Hepatocyte (in vitro differentiated cells): ENCODE results near the gene PTGR1. TPM values are rescaled to one million over a fixed set of nuclear protein-coding genes. Genes with fewer than 3 reads are reported as not detected.
A peak's percentile ranks its signal among the peaks of the same experiment; 100 is the strongest.

Source experiments
- DNase-seq: peaks from one replicate; pipeline ENCODE4 v3.0.0-alpha.2; 2016; ENCODE audit warnings: low spot score
- H2AFZ ChIP-seq: fragments of 200-600 bp; sonication (generic); 2 replicates; pipeline ENCODE4 v1.6.0; 2016; ENCODE audit warnings: antibody characterized with exemption, mild to moderate bottlenecking
- H3K27ac ChIP-seq: fragments of 200-600 bp; sonication (generic); 2 replicates; pipeline ENCODE4 v1.5.1; 2016; ENCODE audit warnings: mild to moderate bottlenecking
- H3K27me3 ChIP-seq: fragments of 200-600 bp; sonication (generic); 2 replicates; pipeline ENCODE4 v1.6.1; 2016
- H3K36me3 ChIP-seq: fragments of 200-600 bp; sonication (generic); replicated peaks from 2 replicates; pipeline ENCODE4 v1.5.1; 2016; ENCODE audit warnings: low read depth; ENCODE audit not compliant: insufficient read depth
- H3K4me1 ChIP-seq: fragments of 200-600 bp; sonication (generic); 2 replicates; pipeline ENCODE4 v1.5.1; 2016; ENCODE audit warnings: mild to moderate bottlenecking, moderate library complexity; ENCODE audit not compliant: insufficient read depth
- H3K4me2 ChIP-seq: fragments of 200-600 bp; sonication (generic); 2 replicates; pipeline ENCODE4 v1.6.0; 2016
- H3K4me3 ChIP-seq: fragments of 200-600 bp; sonication (generic); 2 replicates; pipeline ENCODE4 v1.5.1; 2016; ENCODE audit warnings: mild to moderate bottlenecking
- H3K79me2 ChIP-seq: fragments of 200-600 bp; sonication (generic); 2 replicates; pipeline ENCODE4 v1.6.0; 2017; ENCODE audit warnings: mild to moderate bottlenecking
- H3K9me2 ChIP-seq: fragments of 200-600 bp; sonication (generic); replicated peaks from 2 replicates; pipeline ENCODE4 v1.6.0; 2017; ENCODE audit warnings: mild to moderate bottlenecking; ENCODE audit not compliant: insufficient read depth
- H3K9me3 ChIP-seq: fragments of 200-600 bp; sonication (generic); 2 replicates; pipeline ENCODE4 v1.5.1; 2016; ENCODE audit warnings: low read depth, mild to moderate bottlenecking
- H4K20me1 ChIP-seq: fragments of 200-600 bp; sonication (generic); 2 replicates; pipeline ENCODE4 v1.6.0; 2016; ENCODE audit warnings: mild to moderate bottlenecking; ENCODE audit not compliant: insufficient read depth, poor library complexity, severe bottlenecking
- EZH2 ChIP-seq: fragments of 200-600 bp; sonication (generic); IDR thresholded peaks from 2 replicates; pipeline ENCODE4 v1.6.1; 2016; ENCODE audit warnings: antibody characterized with exemption, mild to moderate bottlenecking, borderline replicate concordance
- EZH2phosphoT487 ChIP-seq: fragments of 200-600 bp; sonication (generic); IDR thresholded peaks from one replicate; pipeline ENCODE4 v1.6.1; 2018; ENCODE audit warnings: antibody characterized with exemption, mild to moderate bottlenecking, low read depth, moderate library complexity; ENCODE audit not compliant: unreplicated experiment, severe bottlenecking
- WGBS: methylation state at CpG from one replicate; pipeline ENCODE4 v1.1.6; 2016; ENCODE audit warnings: low lambda C conversion rate; ENCODE audit errors: missing lambda C conversion rate; 5-methylcytosine and 5-hydroxymethylcytosine counted together
- polyA plus RNA-seq: library from polyadenylated mRNA; unstranded; fragments of >200 nt; fragmentation: Nextera tagmentation; extraction: Ambion mirVana; gene quantifications from 2 replicates; pipeline ENCODE4 v1.2.1, GENCODE V29; 2016
- total RNA-seq: library from RNA; depleted of rRNA; stranded (reverse); fragments of >200 nt; gene quantifications from 2 replicates; pipeline ENCODE4 v1.2.3, GENCODE V29; 2014
- TF ChIP-seq, protein P1 (sequence below): fragments of 200-600 bp; sonication (generic); IDR thresholded peaks from 2 replicates; pipeline ENCODE4 v1.5.1; 2016; ENCODE audit warnings: antibody characterized with exemption, mild to moderate bottlenecking; ENCODE audit not compliant: poor library complexity

PTGR1 gene
- total and polyA plus RNA-seq, 2 experiments from 2014 or later: 266 to 290 TPM

- H3K36me3 ChIP-seq: no peaks in the 10 kb centered on the region
- no peaks in the 10 kb centered on the region for H3K9me2 ChIP-seq
- H4K20me1 ChIP-seq: peaks cover 11% of the 10 kb centered on the region
- peaks cover 39% of the 10 kb centered on the region for H3K79me2 ChIP-seq
- H3K27ac ChIP-seq: peak overlapping the region; percentile 38
- H3K4me3 ChIP-seq: peak overlapping the region; percentile 40
- H3K4me2 ChIP-seq: peak overlapping the region; percentile 82
- peaks cover 45% of the 10 kb centered on the region for H3K4me1 ChIP-seq
- TF ChIP-seq EZH2phosphoT487 (no peak), EZH2 (no peak)
- TF ChIP-seq, protein P1, sequence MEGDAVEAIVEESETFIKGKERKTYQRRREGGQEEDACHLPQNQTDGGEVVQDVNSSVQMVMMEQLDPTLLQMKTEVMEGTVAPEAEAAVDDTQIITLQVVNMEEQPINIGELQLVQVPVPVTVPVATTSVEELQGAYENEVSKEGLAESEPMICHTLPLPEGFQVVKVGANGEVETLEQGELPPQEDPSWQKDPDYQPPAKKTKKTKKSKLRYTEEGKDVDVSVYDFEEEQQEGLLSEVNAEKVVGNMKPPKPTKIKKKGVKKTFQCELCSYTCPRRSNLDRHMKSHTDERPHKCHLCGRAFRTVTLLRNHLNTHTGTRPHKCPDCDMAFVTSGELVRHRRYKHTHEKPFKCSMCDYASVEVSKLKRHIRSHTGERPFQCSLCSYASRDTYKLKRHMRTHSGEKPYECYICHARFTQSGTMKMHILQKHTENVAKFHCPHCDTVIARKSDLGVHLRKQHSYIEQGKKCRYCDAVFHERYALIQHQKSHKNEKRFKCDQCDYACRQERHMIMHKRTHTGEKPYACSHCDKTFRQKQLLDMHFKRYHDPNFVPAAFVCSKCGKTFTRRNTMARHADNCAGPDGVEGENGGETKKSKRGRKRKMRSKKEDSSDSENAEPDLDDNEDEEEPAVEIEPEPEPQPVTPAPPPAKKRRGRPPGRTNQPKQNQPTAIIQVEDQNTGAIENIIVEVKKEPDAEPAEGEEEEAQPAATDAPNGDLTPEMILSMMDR: no peak
- WGBS: 10% methylated on average over 17 of the region's 17 CpGs
- peak overlapping the region; percentile 88 for H2AFZ ChIP-seq
- DNase-seq: no peak
- no peaks in the 10 kb centered on the region for H3K9me3 ChIP-seq
- no peaks in the 10 kb centered on the region for H3K27me3 ChIP-seq
Observed at GRCh38 chr9:111630182-111630963, 30.9 kb upstream of the PTGR1 start.

DNA sequence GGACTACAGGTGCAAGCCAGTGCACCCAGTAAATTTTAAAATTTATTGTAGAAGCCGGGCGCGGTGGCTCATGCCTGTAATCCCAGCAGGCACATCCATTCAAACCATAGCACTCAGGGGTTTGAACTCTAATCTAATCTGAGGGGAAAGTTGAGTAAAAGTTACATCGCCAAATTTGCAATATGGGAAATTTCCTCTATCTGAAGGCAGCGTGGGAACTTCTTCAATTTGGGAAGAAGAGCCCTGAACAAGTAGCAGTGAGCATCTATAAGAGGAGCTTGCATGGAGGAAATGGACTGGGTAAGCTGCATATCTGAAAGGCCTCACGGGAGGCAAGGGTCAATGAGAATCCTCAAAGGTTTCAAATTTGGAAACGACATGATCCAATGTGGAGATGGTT, 29.0 kb upstream of the PTGR1 start:
- TF ChIP-seq, protein P1: no peak
- TF ChIP-seq EZH2phosphoT487: no peak
- TF ChIP-seq EZH2: no peak
- peaks cover 20% of the 10 kb centered on the region for H3K79me2 ChIP-seq
- H3K4me1 ChIP-seq: peaks cover 26% of the 10 kb centered on the region
- no peak overlapping the region for H2AFZ ChIP-seq
- H4K20me1 ChIP-seq: peaks cover 9% of the 10 kb centered on the region
- no peak overlapping the region for H3K27ac ChIP-seq
- no peak for DNase-seq
- WGBS: 93% methylated on average over 7 of the region's 7 CpGs
- no peaks in the 10 kb centered on the region for H3K27me3 ChIP-seq
- no peak overlapping the region for H3K4me2 ChIP-seq
- no peaks in the 10 kb centered on the region for H3K9me2 ChIP-seq
- no peaks in the 10 kb centered on the region for H3K36me3 ChIP-seq
- no peak overlapping the region for H3K4me3 ChIP-seq
- no peaks in the 10 kb centered on the region for H3K9me3 ChIP-seq

DNA sequence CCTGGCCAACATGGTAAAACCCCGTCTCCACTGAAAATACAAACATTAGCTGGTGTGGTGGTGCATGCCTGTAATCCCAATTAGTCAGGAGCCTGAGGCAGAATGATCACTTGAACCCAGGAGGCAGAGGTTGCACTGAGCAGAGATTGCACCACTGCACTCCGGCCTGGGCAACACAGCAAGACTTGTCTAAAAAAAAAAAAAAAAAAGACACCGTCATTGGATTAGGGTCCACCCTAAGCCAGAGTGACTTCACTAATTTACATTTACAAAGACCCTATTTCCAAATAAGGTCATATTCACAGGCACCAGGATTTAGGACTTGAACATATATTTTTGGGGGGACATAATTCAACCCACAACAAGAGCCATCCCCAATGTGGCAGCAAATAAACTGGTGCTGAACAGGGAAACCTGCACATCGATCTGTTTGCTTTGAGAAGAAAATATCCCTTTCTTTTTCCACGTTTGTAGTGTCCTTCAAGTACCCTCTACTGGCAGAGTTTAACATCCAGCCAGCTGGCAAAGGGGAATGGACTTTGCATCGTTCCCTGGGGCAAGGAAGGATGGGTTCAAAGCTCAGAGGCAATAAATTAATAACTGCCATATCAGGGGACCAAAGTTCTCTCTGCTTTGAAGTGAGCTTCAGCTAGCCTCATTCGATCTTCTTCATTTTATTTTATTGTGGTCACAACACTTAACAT, 28.0 kb upstream of the PTGR1 start:
- H3K4me2 ChIP-seq: no peak overlapping the region
- 58% methylated on average over 7 of the region's 7 CpGs for WGBS
- peaks cover 10% of the 10 kb centered on the region for H3K79me2 ChIP-seq
- H3K9me2 ChIP-seq: no peaks in the 10 kb centered on the region
- DNase-seq: peak; percentile 62
- no peaks in the 10 kb centered on the region for H3K36me3 ChIP-seq
- peaks cover 17% of the 10 kb centered on the region for H3K4me1 ChIP-seq
- no peak overlapping the region for H3K4me3 ChIP-seq
- no peak overlapping the region for H2AFZ ChIP-seq
- H3K27ac ChIP-seq: peak overlapping the region; percentile 26
- TF ChIP-seq EZH2 (no peak), EZH2phosphoT487 (no peak)
- TF ChIP-seq, protein P1: no peak
- no peaks in the 10 kb centered on the region for H3K27me3 ChIP-seq
- no peaks in the 10 kb centered on the region for H3K9me3 ChIP-seq
- H4K20me1 ChIP-seq: peaks cover 9% of the 10 kb centered on the region
